Stimulated activated CD8-positive, alpha-beta memory T cell treated with anti-CD3 and anti-CD28 coated beads, Interleukin-7, amount 100 ng/mL, for 1 hour (primary cell): Measurements from ENCODE around the gene RASGRP1.

Experiments
- DNase-seq, 2 donors: peaks; one replicate each; pipeline ENCODE4 v3.0.0-alpha.2; 2020; ENCODE audit warnings: low read depth in 2 of 2

RASGRP1 gene

GRCh38 chr15:38535491-38536200, 29.0 kb downstream of the RASGRP1 start:
- no peak for DNase-seq

- DNase-seq: no peak
These were observed 29.9 kb downstream of the RASGRP1 start for GRCh38 chr15:38534691-38535090.

DNA sequence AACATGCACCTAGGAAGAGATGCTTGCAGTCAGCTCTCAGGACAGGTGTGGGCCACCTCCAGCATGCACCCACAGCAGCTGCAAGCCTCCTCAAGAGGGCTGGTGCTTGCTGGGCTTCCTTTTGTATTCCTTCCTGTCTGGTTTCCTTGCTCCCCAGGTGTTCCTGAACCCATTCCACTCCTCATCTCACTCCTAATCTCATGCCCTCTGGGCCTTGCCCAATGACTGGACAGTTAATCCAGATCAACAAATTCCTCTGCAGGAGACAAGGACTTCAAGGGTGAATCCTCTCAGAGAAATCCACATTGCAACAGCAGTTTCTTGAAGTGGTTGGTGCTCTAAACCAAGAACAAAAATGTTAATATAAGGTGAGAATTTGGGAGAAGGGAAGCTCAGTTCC, 30.7 kb downstream of the RASGRP1 start:
- DNase-seq: no peak

DNA sequence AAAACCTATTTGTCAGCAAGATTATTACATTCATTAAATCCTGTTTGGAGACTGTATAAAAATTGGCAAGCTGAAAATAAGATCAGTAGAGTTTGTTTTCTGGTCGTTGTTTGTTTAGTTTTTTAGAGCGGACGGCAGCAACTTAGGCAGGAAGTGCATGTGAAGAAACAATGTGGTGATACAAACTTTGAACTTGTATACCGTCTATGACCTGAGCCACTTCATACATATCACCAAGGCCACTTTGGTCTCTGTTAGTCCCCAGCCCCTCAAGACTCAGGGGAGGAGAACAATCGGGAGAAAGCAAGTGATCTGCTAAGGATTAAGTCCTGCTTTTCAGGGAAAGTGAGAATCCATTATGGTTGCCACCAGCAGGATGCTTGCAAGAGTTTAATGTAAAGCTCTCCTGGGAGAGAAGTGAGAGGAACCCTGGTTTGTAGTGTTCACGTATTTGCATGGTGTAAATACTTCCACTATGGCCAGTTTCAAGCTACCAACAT, 31.1 kb downstream of the RASGRP1 start:
- no peak for DNase-seq

GRCh38 chr15:38532728-38533127, 31.9 kb downstream of the RASGRP1 start:
- no peak for DNase-seq

DNA sequence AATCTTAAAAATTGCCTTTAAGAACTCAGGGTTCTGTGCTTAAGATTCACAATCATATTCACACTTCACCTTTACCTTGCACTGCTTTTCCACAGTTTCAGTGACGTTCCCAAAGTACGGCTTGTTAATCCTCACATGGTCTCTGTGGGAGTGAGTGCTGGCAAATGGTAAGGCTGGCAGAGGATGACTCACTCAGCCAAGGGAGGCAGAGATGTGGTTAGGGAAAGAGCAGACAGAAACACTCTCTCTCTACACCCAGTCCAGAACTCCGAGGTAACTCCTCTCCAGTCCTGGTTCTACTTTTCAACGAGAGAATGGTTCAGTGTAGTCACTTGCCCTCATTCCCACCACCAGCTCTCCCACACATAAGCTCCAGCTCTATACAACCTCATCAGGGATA, 33.1 kb downstream of the RASGRP1 start:
- DNase-seq: no peak

GRCh38 chr15:38530113-38530512, 34.5 kb downstream of the RASGRP1 start:
- DNase-seq: no peak

DNA sequence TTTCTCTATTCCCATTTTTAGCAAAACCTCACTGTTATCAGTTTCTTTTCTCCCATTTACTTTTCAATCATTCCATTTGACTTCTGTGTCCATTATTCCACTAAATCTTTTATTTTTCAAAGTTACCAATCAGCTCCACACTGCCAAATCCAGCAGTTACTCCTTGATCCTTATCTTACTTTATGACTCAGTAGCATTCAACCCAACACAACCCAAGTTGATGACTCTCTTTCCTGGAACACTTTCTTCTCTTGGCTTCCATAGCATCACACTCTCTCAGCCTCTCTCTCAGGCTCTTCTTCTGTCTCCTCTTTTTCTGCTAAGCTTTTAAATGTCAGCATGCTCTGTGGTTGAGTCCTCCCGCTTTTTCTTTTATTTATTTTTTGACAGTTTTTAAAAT, 36.3 kb downstream of the RASGRP1 start:
- DNase-seq: no peak

GRCh38 chr15:38526158-38526557, 38.5 kb downstream of the RASGRP1 start:
- no peak for DNase-seq

- DNase-seq: no peak
These were observed 39.1 kb downstream of the RASGRP1 start for GRCh38 chr15:38525489-38525888.

DNA sequence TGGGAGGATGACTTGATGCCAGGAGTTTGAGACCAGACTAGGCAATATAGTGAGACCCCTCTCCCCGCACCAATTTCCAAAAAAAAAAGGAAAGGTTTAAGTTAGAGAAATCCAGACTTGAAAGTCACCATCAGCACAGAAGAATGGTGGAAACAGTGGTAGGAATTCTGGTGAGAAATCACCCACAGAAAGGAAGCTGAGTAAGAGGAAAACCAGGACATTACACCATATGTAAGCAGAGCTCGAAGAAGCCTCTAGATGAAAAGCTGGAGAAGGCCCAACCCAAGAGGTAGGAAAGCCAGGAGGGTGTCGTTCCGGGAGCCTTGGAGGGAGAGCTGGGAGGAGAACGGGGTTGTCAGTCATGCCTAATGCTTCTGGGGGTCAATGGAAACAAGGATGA, 40.5 kb downstream of the RASGRP1 start:
- DNase-seq: no peak

DNA sequence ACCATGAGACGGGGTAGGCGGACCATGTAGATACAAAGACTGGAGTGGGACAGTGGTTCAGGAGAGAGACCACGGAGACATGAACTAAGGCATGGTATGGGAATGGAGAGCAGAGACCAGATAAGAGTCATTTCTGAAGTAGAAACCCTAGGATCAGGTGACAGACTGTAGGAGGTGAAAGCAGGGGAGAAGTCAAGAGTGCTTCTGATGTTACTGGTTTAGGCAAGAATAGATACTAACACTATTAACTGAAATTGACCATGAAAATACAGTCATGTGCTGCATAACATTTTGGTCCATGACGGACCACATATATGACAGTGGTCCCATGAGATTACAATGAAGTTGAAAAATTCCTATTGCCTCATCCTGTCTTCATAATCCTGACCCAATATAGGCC, 41.7 kb downstream of the RASGRP1 start:
- DNase-seq: no peak

DNA sequence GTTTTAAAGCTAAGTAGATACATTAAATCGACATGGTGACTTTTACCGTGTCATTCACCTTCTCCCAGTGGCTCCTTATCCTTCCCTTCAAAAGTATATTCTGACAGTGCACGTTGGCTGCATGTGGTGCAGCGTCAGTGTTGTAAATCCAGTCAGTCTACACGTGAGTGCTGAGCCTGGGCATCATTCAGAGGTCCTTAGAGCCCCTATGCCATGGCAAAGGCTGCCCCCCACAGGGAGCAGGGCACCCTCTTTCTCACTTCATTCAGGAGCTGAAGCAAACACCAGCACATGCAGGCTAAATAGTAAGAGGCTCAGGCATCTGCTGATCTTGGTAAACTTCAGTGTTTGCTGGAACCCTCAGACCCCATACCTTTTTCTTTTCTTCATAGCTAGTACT, 43.3 kb downstream of the RASGRP1 start:
- no peak for DNase-seq

DNA sequence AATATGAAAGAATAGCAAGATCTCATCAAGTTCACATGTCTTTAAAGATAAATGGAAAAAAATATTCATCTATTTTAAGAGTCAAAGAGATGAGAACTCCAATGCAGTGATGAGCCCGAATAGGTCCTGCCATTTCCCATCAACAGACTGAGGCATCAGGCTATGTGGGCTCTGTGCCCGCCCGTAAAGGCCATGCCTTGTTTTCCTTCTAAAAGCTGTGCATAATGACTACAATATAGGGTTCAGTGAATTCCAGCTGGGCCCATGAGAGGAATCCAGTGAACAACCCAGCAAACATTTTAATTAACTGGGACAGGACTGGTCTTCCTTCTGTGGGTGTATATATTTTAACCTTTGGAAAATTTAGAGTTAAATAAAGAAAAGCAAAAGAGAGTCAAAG, 44.6 kb downstream of the RASGRP1 start:
- DNase-seq: no peak

- no peak for DNase-seq
These were observed 46.5 kb downstream of the RASGRP1 start for GRCh38 chr15:38518084-38518483.

GRCh38 chr15:38517312-38517975, 47.2 kb downstream of the RASGRP1 start:
- DNase-seq: no peak

- no peak for DNase-seq
These were observed 48.0 kb downstream of the RASGRP1 start for GRCh38 chr15:38516626-38517025.

DNA sequence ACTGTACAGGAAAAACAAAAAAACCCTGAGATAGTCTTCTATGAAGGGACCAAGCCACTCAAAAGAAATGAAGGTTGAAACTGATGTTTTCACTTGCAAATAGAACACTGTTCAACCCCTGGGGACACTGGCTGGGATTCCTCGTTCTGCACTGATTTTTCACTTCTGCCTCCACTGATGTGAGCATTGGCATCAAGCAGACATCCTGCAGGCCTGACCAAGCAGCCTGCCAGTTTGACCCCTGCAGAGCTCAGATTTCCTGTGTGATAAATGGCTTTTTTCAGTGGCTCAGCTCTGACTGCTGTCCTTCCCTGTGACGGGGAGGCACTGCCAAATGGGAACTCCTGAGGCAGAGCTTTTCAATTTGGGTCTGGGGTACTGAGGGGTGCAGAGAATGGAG, 50.0 kb downstream of the RASGRP1 start:
- no peak for DNase-seq

DNA sequence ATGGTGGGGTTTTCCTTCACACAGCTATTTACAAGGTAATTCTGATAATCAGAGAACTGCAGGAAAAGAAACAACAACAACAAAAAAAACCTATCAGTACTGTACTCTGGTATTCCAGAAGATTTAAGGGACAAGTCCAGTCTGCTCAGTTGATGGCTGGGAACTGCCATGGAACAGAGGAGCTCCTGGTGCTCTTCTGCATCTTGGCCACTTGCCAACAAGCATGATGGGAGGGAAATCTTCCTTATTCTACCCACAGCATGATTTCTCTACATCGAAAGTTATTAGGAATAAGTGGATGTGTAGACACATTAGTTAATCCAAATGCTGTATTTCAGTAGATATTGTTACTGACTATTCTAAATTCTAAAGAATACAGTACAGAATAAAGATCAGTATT, 51.7 kb downstream of the RASGRP1 start:
- no peak for DNase-seq

DNA sequence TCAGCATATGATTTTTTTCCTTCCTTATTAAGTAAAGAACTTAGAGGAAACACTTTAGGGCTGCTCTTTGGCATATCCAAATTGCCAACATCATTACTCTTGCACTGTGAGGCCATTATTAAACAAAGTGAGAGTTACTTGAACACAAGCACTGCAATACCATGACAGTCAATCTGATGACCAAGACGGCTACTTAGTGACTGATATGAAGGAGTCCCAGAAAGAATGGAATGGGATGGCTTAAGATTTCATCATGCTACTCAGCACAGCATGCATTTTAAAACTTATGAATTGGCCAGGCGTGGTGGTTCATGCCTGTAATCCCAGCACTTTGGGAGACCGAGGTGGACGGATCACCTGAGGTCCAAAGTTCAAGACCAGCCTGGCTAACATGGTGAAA, 55.5 kb downstream of the RASGRP1 start:
- DNase-seq: no peak

DNA sequence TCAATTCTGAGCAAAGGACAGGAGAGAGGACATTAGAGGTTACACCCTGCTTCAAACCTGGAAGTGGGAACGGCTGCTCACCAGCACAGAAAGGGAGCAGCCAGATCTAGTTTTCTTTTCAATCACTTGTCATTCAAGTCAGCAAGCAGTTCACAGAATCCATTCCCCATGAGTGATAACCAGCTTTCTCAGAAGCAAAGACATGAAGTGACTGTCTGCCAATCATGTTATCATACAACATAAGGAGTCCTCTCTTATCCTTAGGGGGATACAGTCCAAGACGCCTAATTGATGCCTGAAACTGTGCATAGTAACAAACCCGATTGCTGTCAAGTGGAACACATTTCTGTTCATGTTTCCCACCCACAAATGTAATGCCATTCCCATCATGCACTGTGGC, 56.0 kb downstream of the RASGRP1 start:
- DNase-seq: no peak

DNA sequence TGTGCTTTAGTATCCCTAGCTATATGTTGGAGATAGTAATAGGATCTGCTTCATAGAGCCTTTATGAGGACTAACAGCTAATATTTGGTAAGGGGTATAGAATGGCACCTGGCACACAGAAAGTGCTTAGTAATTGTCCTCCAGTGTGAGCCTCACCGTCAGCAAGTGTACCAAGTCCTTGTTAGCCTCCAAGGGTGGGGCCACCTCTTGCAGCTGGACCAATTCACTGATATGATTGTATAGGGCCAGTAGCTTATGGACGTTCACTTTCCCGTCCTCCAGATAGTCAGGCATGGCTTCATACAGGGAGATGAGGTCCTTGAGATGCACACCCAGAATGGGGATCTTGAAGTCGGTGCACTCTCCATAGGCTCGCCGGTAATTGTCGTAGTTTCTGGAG, 57.0 kb downstream of the RASGRP1 start:
- no peak for DNase-seq

DNA sequence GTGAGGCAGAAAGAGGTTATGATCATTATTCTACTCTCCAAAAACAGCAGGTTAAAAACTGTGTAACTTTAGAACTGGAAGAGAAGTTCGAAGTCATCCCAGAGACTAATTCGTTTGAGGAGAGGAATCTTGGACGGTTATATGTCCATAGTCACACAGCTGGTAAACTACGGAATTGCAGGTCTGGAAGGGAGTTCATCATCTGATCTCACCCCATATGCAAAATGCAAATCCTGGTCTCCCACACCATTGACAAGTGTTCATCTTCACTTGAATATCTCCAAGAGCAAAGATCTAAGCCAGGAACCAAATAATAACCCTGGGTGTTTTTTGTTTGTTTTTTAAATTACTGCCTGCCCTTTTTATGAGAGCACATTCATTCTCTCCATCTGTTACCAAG, 57.6 kb downstream of the RASGRP1 start:
- no peak for DNase-seq
